ENCODE measurements around the gene PIK3C2G. TPM values are rescaled to one million over a fixed set of nuclear protein-coding genes. Genes with fewer than 3 reads are reported as not detected.

Gene PIK3C2G
- polyA plus RNA-seq, 2 of the 4 experiments (the other 2 are of a cell fraction) = 0.01 TPM; not detected in 1

- TF ChIP-seq CBX2 (IDR thresholded peaks at IDR 0.05; ENCODE audit: borderline replicate concordance, low read depth) (no peak), SMC3 (IDR thresholded peaks at IDR 0.05) (no peak), SREBF2 (IDR thresholded peaks at IDR 0.05) (no peak)
Measured at GRCh38 chr12:18684430-18684829, 423.1 kb downstream of the PIK3C2G start (continued).

- FAIRE-seq = no peak
- POLR2A ChIA-PET = no interaction called here
- DNase-seq (ENCODE audit: low read depth in 1 of 2, low spot score in 1 of 2) = no peak
- TF ChIP-seq ZC3H11A (IDR thresholded peaks at IDR 0.05) (no peak), ZFP36 (IDR thresholded peaks at IDR 0.05; ENCODE audit: borderline replicate concordance, partially characterized antibody) (no peak), FOSB (CRISPR knock-in tag; IDR thresholded peaks at IDR 0.05) (no peak), USF2 (IDR thresholded peaks at IDR 0.05) (no peak), EHF (CRISPR knock-in tag; IDR thresholded peaks at IDR 0.05) (no peak), CEBPB (IDR thresholded peaks at IDR 0.05) (no peak), PHF8 (IDR thresholded peaks at IDR 0.05; ENCODE audit: borderline replicate concordance, low read depth) (no peak), HOXB13 (CRISPR knock-in tag; IDR thresholded peaks at IDR 0.05; ENCODE audit: low read depth) (no peak), HES2 (IDR thresholded peaks at IDR 0.05) (no peak), KDM1A (IDR thresholded peaks at IDR 0.05; ENCODE audit: low read depth) (no peak), EHMT2 (IDR thresholded peaks at IDR 0.05; ENCODE audit: low read depth) (no peak), HEYL (CRISPR knock-in tag; IDR thresholded peaks at IDR 0.05) (no peak), POLR2AphosphoS2 (conservative IDR thresholded peaks at IDR 0.05; ENCODE audit: low read length) (no peak), FOXS1 (CRISPR knock-in tag; IDR thresholded peaks at IDR 0.05) (no peak), RFX5 (IDR thresholded peaks at IDR 0.05) (no peak)
- TF ChIP-seq, protein P1, sequence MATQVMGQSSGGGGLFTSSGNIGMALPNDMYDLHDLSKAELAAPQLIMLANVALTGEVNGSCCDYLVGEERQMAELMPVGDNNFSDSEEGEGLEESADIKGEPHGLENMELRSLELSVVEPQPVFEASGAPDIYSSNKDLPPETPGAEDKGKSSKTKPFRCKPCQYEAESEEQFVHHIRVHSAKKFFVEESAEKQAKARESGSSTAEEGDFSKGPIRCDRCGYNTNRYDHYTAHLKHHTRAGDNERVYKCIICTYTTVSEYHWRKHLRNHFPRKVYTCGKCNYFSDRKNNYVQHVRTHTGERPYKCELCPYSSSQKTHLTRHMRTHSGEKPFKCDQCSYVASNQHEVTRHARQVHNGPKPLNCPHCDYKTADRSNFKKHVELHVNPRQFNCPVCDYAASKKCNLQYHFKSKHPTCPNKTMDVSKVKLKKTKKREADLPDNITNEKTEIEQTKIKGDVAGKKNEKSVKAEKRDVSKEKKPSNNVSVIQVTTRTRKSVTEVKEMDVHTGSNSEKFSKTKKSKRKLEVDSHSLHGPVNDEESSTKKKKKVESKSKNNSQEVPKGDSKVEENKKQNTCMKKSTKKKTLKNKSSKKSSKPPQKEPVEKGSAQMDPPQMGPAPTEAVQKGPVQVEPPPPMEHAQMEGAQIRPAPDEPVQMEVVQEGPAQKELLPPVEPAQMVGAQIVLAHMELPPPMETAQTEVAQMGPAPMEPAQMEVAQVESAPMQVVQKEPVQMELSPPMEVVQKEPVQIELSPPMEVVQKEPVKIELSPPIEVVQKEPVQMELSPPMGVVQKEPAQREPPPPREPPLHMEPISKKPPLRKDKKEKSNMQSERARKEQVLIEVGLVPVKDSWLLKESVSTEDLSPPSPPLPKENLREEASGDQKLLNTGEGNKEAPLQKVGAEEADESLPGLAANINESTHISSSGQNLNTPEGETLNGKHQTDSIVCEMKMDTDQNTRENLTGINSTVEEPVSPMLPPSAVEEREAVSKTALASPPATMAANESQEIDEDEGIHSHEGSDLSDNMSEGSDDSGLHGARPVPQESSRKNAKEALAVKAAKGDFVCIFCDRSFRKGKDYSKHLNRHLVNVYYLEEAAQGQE (IDR thresholded peaks at IDR 0.05) = no peak
- TF ChIP-seq, protein P2, sequence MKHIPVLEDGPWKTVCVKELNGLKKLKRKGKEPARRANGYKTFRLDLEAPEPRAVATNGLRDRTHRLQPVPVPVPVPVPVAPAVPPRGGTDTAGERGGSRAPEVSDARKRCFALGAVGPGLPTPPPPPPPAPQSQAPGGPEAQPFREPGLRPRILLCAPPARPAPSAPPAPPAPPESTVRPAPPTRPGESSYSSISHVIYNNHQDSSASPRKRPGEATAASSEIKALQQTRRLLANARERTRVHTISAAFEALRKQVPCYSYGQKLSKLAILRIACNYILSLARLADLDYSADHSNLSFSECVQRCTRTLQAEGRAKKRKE (CRISPR knock-in tag; IDR thresholded peaks at IDR 0.05; ENCODE audit: low read depth) = no peak
- TF ChIP-seq, protein P3, sequence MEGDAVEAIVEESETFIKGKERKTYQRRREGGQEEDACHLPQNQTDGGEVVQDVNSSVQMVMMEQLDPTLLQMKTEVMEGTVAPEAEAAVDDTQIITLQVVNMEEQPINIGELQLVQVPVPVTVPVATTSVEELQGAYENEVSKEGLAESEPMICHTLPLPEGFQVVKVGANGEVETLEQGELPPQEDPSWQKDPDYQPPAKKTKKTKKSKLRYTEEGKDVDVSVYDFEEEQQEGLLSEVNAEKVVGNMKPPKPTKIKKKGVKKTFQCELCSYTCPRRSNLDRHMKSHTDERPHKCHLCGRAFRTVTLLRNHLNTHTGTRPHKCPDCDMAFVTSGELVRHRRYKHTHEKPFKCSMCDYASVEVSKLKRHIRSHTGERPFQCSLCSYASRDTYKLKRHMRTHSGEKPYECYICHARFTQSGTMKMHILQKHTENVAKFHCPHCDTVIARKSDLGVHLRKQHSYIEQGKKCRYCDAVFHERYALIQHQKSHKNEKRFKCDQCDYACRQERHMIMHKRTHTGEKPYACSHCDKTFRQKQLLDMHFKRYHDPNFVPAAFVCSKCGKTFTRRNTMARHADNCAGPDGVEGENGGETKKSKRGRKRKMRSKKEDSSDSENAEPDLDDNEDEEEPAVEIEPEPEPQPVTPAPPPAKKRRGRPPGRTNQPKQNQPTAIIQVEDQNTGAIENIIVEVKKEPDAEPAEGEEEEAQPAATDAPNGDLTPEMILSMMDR (IDR thresholded peaks at IDR 0.05) = no peak
- TF ChIP-seq, protein P4, sequence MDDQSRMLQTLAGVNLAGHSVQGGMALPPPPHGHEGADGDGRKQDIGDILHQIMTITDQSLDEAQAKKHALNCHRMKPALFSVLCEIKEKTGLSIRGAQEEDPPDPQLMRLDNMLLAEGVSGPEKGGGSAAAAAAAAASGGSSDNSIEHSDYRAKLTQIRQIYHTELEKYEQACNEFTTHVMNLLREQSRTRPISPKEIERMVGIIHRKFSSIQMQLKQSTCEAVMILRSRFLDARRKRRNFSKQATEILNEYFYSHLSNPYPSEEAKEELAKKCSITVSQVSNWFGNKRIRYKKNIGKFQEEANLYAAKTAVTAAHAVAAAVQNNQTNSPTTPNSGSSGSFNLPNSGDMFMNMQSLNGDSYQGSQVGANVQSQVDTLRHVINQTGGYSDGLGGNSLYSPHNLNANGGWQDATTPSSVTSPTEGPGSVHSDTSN (IDR thresholded peaks at IDR 0.05) = no peak
- CTCF ChIA-PET = no interaction called here
- Histone ChIP-seq H3K9me3 (no peaks in the 10 kb centered on the region), H3K4me2 (no peak overlapping the region), H3K4me3 (no peak overlapping the region), H3K27ac (no peak overlapping the region), H3K4me1 (no peaks in the 10 kb centered on the region)
- ATAC-seq = no peak
- 20% methylated on average over 3 of the region's 3 CpGs for WGBS (ENCODE audit: missing lambda C conversion rate)
Measured at GRCh38 chr12:18689771-18690170, 428.5 kb downstream of the PIK3C2G start.
